SH-SY5Y (cell line): ENCODE results near the gene ETV3.

ENCODE experiments used
- GATA2 ChIP-seq: IDR thresholded peaks from 2 replicates; pipeline ENCODE4 v1.6.1; 2011; ENCODE audit warnings: mild to moderate bottlenecking, low read depth, low read length
- GATA3 ChIP-seq: IDR thresholded peaks from 2 replicates; pipeline ENCODE4 v1.6.1; 2011; ENCODE audit warnings: low read depth, mild to moderate bottlenecking, low read length, moderate library complexity

The ETV3 gene

DNA sequence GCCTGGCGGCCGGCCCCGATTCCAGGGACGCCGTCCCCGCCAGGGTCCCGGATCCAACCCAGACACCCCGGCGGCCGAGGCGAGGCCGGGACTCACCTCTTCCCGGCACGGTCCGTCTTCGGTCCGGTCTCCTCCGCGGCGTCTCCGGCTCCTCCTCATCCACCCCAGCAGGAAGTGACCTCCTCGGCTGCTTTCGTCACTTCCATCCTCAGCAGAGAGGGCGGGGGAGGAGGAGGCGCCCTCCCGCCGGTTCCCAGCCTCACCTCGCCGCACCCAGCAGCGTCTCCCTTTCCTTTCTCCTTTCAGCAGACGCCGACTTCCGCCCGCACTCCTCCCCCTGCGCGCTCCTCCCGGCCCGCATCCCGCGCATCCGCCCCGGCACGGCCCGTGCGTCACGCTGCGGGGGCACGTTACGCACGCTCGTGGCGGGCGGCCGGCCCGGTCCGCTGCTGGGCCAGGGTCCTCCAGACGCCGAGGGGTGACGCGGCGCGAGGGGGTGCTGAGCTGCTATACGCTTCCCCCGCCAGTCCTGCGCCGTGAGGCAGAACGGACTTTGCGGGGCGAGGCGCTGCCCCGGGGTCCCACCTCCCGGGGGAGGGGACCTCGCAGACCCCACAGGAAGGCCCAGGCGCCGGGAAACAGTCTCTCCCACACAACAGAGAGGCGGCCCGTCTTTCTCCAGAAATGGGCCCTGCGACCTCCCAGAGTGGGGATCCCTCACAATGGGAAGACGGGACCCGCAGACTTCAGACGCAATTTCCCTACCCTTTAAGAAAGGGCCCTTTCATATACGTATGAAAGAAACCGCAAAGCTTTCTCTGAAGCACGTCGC, at the start of gene ETV3:
Gene ETV3 (minus strand): TSS at position 176 of the 832 bp plus-strand sequence. CDS start 2,043 bp downstream, outside the sequence.
- no peak for TF ChIP-seq GATA3

DNA sequence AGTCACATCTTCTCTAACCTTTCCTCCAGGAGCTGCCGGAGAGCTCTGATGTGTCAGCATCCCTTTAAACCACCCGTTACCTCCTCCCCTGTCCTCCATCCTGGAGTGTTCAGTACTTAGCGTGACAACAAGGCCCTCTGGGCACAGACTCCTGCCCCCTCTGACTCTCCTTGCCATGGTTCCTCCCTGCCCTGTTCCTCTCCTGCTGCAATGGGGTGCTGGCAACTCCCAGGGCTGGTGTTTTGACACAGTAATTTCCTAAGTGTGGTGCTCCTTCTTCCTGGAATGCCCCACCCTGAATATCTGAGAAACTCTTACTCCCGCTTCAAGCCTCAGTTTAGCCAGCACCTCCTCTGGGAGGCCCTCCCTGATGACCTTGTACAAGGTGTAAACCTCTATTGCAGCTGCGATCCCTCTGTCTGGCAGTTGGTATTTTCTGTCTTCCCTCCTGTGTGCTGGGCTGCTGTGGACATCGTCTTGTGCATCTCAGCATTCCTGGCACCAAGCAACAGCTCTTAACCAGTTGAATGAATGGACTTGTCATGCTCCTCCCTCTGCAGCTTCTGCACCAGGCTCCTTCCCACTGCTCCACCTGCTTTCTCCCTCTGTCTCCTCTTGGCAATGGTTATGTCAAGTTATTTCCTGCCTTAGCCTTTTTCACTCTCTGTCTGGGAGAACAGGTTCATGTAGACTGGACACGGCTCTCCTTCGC, 48.2 kb upstream of the ETV3 start:
- TF ChIP-seq GATA2 (no peak), GATA3 (no peak)

DNA sequence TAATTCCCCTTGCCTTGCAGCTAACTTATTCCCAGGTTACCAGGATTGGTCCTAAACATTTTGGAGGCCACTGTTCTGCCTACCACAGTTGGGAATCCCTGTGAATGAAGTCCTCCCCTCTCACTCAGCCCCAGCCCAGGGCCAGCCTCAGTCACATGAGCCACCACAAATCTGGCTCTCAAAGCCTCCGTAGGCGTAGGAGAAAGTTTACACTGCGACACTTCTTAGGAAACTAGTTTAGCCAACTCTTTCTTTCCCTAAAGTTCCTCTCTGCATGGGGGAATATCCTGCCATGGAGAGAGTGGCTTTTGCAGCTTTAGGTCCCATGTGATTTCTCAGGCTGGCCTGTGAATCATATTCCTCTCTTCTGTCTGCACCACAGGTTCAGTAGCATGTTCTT, 45.7 kb upstream of the ETV3 start:
- TF ChIP-seq GATA3 (no peak), GATA2 (no peak)

DNA sequence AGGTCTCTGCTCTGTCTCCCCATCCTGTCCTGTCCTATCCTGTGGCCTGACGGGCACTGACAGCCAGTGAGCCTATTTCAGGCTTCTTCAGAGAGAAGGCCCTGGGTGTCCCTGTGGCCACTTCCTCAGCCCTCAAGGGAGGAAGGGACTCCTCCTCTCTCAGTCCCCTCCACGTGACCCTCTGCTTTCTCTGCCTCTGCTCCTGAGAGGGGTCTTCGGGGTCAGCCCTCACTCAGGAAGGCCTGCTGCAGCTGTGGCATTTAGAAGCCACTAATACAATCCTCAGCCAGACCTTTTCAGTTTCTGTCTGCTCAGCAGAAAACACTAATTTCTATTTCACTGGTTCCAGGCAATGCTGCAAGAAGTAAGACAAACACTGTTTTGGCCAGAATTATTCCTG, 43.6 kb upstream of the ETV3 start:
- TF ChIP-seq GATA2, result no peak
- TF ChIP-seq GATA3, result no peak

DNA sequence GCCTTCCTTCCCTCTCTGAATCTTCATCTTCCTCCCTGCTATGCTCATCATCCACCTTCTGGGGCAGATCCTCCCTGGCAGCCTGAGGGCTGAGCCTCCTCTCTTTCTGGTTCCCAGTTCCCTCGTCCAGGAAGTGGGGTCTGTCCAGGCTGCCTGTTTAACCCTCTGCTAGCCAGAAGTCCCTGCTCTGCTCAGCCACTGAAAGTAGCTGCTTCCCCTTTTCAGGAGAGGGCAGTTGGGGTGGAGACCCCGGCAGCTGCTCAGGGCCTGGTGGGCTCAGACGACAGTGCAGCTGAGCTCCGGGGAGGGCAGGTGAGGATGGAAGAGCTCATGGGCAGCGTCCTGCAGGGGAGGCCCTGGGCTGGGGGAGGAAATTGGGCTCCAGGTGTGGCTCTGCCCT, 43.1 kb upstream of the ETV3 start:
- TF ChIP-seq GATA2 (no peak), GATA3 (no peak)

DNA sequence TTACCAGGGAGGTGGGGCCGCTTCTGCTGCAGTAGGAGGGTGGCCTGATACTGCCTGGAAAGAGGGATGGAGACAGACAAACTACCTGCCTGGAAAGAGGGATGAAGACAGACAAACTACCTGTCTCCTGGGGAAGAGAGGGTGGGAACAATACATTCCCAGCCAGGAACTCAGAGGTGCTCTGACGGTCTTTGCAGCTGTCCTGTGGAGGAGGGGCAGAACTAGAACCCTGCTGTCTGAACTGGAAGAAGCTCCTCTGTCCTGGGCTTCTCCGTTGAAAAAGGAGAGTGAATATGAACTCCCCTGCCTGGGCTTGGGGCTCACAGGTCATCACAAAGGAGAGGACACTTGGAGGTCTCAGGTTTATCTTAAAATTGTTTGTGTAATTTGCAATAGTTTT, 40.3 kb upstream of the ETV3 start:
- TF ChIP-seq GATA3 (no peak), GATA2 (no peak)

DNA sequence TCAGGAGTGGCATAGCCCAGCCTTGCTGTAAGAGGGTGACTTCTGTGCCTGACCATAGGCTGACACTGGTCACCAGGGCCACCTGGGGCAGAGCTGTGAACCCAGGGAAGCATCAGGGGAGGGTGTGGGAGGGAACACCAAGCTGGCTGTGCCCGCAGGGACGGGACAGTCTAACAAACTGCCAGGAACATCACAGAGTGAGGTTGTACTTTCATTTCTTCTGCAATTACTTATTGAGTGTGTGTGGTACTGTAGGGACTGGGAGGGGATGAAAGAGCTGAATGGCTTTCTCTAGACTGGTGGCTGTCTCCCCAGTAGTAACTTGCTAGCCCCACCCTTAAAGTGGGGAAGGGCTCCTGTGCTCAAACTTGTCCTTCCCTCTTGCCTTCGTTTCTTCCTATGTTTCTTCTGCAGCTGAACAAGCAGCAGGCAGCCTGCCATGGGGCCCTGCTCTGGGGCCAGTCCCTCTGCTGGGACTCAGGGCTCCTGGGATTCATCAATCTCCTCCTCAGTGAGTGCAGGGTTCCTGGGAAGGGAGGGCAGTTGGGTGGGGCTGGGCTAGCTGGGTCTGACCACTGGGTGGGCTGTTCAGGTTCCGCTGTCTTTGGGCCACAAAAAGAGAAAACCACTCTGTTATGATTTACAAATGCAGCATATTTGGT, 39.7 kb upstream of the ETV3 start:
- no peak for TF ChIP-seq GATA2

DNA sequence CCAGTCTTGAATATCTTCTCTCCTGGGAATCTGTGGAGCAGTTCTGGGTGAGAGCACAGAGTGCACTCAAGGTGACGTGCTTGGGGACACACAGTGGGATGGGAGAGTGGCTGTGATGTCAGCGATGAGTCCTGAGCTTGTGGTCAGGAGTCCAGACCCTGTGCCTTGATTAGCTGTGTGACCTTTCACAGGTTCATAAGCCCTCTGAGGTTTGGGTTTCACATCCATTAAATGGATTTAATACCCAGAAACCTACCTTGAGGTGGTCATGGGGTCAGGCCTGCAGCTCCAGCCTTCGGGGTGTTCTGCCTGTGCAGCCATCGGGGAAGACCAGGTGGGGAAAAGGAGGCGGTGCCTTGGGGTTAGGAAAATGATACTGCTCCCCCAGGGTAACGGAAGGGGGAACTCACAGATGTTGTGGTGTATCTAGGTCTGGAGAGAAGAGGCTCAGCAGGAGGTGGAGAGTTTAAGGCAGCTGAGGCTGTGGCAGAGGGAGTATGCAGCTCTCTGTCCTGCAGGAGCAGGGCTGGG, 38.5 kb upstream of the ETV3 start:
- TF ChIP-seq GATA3, result no peak
- no peak for TF ChIP-seq GATA2

DNA sequence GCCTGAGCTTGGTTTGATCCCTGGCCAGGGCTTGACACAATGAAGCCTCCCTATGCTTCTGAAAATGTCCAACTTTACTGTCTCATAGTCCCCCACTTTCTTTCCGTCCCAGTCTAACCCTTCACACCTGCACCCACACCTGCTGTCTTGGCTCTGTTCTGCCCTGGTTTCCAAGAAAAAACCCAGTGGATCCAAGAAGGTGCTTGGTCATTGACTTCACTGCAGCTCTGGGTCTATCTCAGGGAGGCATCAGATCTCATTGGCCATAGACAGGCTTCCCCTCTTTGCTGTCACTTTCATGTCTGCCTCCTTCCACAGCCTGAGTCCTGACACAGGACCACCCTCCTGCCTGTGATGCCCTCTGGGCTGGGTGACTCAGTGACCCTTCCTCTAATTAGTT, 37.8 kb upstream of the ETV3 start:
- TF ChIP-seq GATA3 (no peak), GATA2 (no peak)

DNA sequence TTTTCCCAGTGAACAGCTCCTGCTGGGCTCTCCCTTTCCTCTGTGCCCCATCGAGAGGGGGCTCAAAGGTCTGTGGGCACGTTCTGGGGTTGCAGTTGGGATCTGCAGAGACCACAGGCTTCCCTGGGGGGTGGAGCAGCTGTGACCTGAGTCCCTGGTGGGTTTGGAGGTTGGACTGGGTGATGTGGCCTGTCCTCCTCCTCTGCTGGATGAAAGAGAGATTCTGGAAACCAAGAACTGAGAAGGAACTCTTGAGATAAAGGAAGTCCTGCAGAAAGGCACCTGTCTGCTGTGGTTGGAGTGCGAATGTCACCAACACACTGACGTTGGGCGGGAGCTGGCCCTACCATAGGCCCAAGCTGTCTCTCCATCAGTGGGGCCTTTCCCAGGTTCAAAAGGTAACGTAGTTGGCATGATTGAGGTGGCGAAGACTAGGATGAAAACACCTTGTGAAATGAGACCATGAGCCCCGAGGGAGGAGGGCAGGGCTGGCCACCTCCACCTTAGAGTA, 35.8 kb upstream of the ETV3 start:
- TF ChIP-seq GATA3 (no peak), GATA2 (no peak)

DNA sequence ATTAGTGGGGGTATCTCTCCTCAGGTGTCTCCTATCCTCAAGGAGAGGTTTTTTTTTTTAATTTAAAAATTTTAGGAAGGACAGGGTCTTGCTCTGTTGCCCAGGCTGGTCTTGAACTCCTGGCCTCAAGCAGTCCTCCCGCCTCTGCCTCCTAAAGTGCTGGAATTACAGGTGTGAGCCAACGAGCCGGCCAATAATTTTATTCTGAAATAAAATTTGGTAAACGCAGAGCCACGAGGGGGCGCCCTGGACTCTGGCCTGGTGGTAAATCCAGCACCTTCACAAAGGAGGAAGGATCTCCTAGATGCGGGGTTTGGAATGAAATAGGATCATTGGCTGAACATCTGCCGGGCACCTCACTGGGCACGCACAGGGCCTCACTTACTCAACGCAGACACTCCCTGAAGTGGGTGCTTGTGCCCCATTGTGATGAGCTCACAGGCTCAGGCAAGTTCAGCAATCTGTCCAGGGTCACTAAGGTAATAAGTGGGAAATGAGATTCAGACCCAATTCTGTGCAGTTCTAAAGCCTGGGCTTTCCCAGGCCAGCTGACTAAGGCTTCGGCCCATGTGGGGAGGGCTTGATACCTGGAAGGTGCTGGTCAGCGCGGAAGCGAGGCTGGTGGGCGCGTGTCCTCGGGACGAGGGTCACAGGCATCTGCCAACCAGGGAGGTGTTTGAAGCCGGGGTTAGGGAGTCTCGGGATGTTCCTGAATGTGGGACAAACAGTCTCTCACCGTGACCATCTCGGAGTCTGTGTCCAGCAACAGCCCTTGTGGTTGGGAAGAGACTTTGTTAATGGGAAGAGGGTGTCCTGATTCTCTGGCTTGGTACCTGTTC, 32.7 kb upstream of the ETV3 start:
- TF ChIP-seq GATA2, result no peak
- TF ChIP-seq GATA3, result no peak

DNA sequence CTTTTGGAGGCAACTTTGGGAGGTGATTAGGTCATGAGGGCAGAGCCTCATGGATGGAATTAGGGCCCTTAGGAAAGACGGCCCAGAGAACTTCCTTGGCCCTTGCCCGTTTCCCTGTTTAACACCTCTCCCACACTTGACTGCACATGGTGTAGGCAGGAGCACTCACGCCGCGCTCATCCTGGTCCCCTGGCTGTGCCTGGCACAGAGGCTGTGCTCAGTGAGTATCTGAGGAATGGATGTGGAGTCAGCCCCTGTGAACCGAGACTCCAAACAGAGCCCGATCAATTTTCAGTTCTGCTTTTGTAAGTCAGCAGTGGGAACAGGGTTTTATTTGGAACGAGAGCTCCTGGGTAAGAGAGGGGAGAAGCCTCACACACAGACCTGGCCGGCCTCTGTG, 29.8 kb upstream of the ETV3 start:
- no peak for TF ChIP-seq GATA3
- no peak for TF ChIP-seq GATA2

DNA sequence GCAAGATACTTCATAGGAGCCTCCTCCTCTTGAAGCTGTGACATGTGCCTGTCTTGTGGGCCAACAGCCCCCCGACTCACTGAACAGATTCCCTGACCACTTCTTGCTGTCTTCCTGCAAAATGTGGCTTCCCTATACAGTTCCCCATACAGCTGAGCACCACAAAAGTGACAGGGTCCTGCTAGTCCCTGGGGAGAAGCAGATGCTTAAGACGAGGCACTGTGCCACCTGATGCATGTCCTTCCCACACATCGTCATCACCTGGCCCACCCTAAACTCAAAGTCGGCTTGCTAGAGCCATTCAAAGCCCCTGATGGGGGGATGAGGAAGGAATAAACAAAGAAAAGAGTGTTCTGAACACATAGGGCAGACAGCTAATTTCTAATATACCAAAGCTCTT, 29.2 kb upstream of the ETV3 start:
- TF ChIP-seq GATA2 (no peak), GATA3 (no peak)
